ENCODE measurements around the gene RBP2. TPM values are rescaled to one million over a fixed set of nuclear protein-coding genes. Genes with fewer than 3 reads are reported as not detected.

RBP2 gene
- total and polyA plus RNA-seq, 3 experiments from 2014 or later: not detected

DNA sequence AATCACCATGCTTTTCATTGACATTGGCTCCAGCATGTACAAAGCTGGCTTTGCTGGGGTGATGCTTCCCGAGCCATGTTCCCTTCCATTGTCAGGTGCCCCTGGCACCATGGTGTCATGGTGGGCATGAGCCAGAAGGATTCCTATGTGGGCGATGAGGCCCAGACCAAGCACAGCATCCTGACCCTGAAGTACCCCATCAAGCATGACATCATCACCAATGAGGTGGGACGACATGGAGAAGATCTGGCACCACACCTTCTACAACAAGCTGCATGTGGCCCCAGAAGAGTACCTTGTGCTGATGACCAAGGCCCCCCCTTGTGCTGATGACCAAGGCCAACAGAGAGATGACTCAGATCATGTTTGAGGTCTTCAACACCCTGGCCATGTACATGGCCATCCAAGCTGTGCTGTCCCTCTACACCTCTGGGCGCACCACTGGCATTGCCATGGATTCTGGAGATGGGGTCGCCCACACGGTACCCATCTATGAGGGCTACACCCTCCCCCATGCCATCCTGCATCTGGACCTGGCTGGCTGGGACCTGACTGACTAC, 17.6 kb upstream of the RBP2 start:
- CTCF ChIA-PET: no interaction called here
- H3K9me3 ChIP-seq (ENCODE audit: low read length): no peaks in the 10 kb centered on the region
- Mint-ChIP-seq H3K27me3 (peaks cover 7 to 8% of the 10 kb centered on the region in 2 donors), H3K27ac (peak overlapping the region in 1 of 8 donors; percentile 55), H3K4me3 (no peak overlapping the region), H3K9me3 (peaks cover 26 to 36% (median 33%) of the 10 kb centered on the region in 5 donors), H3K4me1 (no peaks in the 10 kb centered on the region), H3K36me3 (peaks cover 4 to 49% (median 13%) of the 10 kb centered on the region in 3 donors)
- H3K4me1 ChIP-seq (ENCODE audit: insufficient read depth, low read length): no peaks in the 10 kb centered on the region
- no peaks in the 10 kb centered on the region for H3K36me3 ChIP-seq (ENCODE audit: insufficient read depth, low read length)
- H3K27me3 ChIP-seq (ENCODE audit: insufficient read depth, low read length, poor library complexity, severe bottlenecking): no peaks in the 10 kb centered on the region
- DNase-seq: no peak
- POLR2A ChIA-PET: no interaction called here
- no peak overlapping the region for H3K27ac ChIP-seq (ENCODE audit: low read depth, low read length)
- no peak overlapping the region for H3K4me3 ChIP-seq (ENCODE audit: low read length)

DNA sequence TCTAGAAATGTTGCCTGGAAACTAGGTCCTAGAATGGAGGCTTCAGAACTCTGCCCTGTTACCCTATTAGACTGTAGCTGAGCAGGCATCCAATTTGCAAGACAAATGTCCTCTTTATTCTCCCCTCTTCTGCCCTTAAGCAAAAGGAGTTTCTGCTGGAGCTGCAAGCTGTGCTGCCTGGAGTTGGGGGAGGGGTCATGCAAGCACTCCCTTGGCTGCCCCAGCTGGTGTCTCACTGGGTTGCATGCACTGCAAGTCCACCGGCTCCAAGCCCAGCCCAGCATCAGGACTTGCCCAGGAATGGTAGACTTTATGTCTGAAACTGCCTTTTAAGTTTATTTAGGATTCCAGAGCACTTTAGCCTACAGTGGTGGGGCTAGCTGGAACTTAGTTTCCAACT, 15.7 kb upstream of the RBP2 start:
- Histone ChIP-seq H3K27ac (ENCODE audit: low read depth, low read length) (no peak overlapping the region), H3K4me1 (ENCODE audit: insufficient read depth, low read length) (no peaks in the 10 kb centered on the region), H3K4me3 (ENCODE audit: low read length) (no peak overlapping the region), H3K9me3 (ENCODE audit: low read length) (no peaks in the 10 kb centered on the region), H3K36me3 (ENCODE audit: insufficient read depth, low read length) (no peaks in the 10 kb centered on the region), H3K27me3 (ENCODE audit: insufficient read depth, low read length, poor library complexity, severe bottlenecking) (no peaks in the 10 kb centered on the region)
- Mint-ChIP-seq H3K27me3 (peaks cover 7 to 13% of the 10 kb centered on the region in 2 donors), H3K27ac (no peak overlapping the region), H3K4me1 (no peaks in the 10 kb centered on the region), H3K9me3 (peaks cover 33 to 49% (median 44%) of the 10 kb centered on the region in 5 donors), H3K4me3 (no peak overlapping the region), H3K36me3 (peaks cover 7 to 46% (median 14%) of the 10 kb centered on the region in 3 donors)
- no peak for DNase-seq
- ChIA-PET CTCF (no interaction called here), POLR2A (no interaction called here)

- peaks cover 7 to 40% (median 12%) of the 10 kb centered on the region in 3 donors for H3K36me3 Mint-ChIP-seq
- Histone ChIP-seq H3K36me3 (ENCODE audit: insufficient read depth, low read length) (no peaks in the 10 kb centered on the region), H3K4me1 (ENCODE audit: insufficient read depth, low read length) (no peaks in the 10 kb centered on the region), H3K27ac (ENCODE audit: low read depth, low read length) (no peak overlapping the region), H3K4me3 (ENCODE audit: low read length) (no peak overlapping the region), H3K27me3 (ENCODE audit: insufficient read depth, low read length, poor library complexity, severe bottlenecking) (no peaks in the 10 kb centered on the region), H3K9me3 (ENCODE audit: low read length) (no peaks in the 10 kb centered on the region)
- POLR2A ChIA-PET: no interaction called here
- H3K4me3 Mint-ChIP-seq: no peak overlapping the region
- H3K9me3 Mint-ChIP-seq: peaks cover 30 to 42% (median 40%) of the 10 kb centered on the region in 5 donors
- H3K27ac Mint-ChIP-seq: no peak overlapping the region
- H3K4me1 Mint-ChIP-seq: no peaks in the 10 kb centered on the region
- DNase-seq: no peak
- CTCF ChIA-PET: no interaction called here
- peaks cover 7 to 13% of the 10 kb centered on the region in 2 donors for H3K27me3 Mint-ChIP-seq
Measured at GRCh38 chr3:139491027-139491700, 14.8 kb upstream of the RBP2 start.

DNA sequence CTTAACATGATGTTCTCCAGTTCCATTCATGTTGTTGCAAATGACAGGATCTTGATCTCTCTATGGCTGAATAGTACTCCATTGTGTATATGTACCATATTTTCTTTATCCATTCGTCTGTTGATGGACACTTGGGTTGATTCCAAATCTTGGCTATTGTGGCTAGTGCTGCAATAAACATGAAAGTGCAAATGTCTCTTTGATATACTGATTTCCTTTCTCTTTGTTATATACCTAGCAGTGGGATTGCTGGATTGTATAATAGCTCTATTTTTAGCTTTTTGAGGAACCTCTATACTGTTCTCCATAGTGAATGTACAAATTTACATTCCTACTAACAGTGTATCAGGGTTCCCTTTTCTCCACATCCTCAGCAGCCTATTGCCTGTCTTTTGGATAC, 5.9 kb upstream of the RBP2 start:
- Mint-ChIP-seq H3K9me3 (peaks cover 0 to 3% (median under 1%) of the 10 kb centered on the region in 5 donors), H3K4me1 (no peaks in the 10 kb centered on the region), H3K27ac (no peak overlapping the region), H3K27me3 (no peaks in the 10 kb centered on the region), H3K4me3 (no peak overlapping the region), H3K36me3 (no peaks in the 10 kb centered on the region)
- Histone ChIP-seq H3K4me1 (ENCODE audit: insufficient read depth, low read length) (no peaks in the 10 kb centered on the region), H3K36me3 (ENCODE audit: insufficient read depth, low read length) (no peaks in the 10 kb centered on the region), H3K9me3 (ENCODE audit: low read length) (no peaks in the 10 kb centered on the region), H3K4me3 (ENCODE audit: low read length) (no peak overlapping the region), H3K27ac (ENCODE audit: low read depth, low read length) (no peak overlapping the region), H3K27me3 (ENCODE audit: insufficient read depth, low read length, poor library complexity, severe bottlenecking) (no peaks in the 10 kb centered on the region)
- CTCF ChIA-PET: no interaction called here
- POLR2A ChIA-PET: no interaction called here
- DNase-seq: no peak

GRCh38 chr3:139481116-139481515, 4.8 kb upstream of the RBP2 start:
- ChIA-PET CTCF (no interaction called here), POLR2A (no interaction called here)
- Histone ChIP-seq H3K36me3 (ENCODE audit: insufficient read depth, low read length) (no peaks in the 10 kb centered on the region), H3K4me3 (ENCODE audit: low read length) (no peak overlapping the region), H3K9me3 (ENCODE audit: low read length) (no peaks in the 10 kb centered on the region), H3K27me3 (ENCODE audit: insufficient read depth, low read length, poor library complexity, severe bottlenecking) (no peaks in the 10 kb centered on the region), H3K4me1 (ENCODE audit: insufficient read depth, low read length) (no peaks in the 10 kb centered on the region), H3K27ac (ENCODE audit: low read depth, low read length) (no peak overlapping the region)
- Mint-ChIP-seq H3K4me3 (no peak overlapping the region), H3K36me3 (no peaks in the 10 kb centered on the region), H3K9me3 (peaks cover 0 to 3% (median 0%) of the 10 kb centered on the region in 5 donors), H3K27me3 (no peaks in the 10 kb centered on the region), H3K4me1 (no peaks in the 10 kb centered on the region), H3K27ac (no peak overlapping the region)
- no peak for DNase-seq

- Mint-ChIP-seq H3K4me1 (no peaks in the 10 kb centered on the region), H3K27me3 (no peaks in the 10 kb centered on the region), H3K36me3 (no peaks in the 10 kb centered on the region), H3K27ac (no peak overlapping the region), H3K4me3 (no peak overlapping the region), H3K9me3 (peaks cover 0 to 3% (median 0%) of the 10 kb centered on the region in 5 donors)
- ChIA-PET POLR2A (no interaction called here), CTCF (no interaction called here)
- no peak overlapping the region for H3K4me3 ChIP-seq (ENCODE audit: low read length)
- H3K9me3 ChIP-seq (ENCODE audit: low read length): no peaks in the 10 kb centered on the region
- H3K4me1 ChIP-seq (ENCODE audit: insufficient read depth, low read length): no peaks in the 10 kb centered on the region
- DNase-seq: no peak
- H3K36me3 ChIP-seq (ENCODE audit: insufficient read depth, low read length): no peaks in the 10 kb centered on the region
- H3K27ac ChIP-seq (ENCODE audit: low read depth, low read length): no peak overlapping the region
- H3K27me3 ChIP-seq (ENCODE audit: insufficient read depth, low read length, poor library complexity, severe bottlenecking): no peaks in the 10 kb centered on the region
Measured at GRCh38 chr3:139480585-139480984, 4.3 kb upstream of the RBP2 start.

DNA sequence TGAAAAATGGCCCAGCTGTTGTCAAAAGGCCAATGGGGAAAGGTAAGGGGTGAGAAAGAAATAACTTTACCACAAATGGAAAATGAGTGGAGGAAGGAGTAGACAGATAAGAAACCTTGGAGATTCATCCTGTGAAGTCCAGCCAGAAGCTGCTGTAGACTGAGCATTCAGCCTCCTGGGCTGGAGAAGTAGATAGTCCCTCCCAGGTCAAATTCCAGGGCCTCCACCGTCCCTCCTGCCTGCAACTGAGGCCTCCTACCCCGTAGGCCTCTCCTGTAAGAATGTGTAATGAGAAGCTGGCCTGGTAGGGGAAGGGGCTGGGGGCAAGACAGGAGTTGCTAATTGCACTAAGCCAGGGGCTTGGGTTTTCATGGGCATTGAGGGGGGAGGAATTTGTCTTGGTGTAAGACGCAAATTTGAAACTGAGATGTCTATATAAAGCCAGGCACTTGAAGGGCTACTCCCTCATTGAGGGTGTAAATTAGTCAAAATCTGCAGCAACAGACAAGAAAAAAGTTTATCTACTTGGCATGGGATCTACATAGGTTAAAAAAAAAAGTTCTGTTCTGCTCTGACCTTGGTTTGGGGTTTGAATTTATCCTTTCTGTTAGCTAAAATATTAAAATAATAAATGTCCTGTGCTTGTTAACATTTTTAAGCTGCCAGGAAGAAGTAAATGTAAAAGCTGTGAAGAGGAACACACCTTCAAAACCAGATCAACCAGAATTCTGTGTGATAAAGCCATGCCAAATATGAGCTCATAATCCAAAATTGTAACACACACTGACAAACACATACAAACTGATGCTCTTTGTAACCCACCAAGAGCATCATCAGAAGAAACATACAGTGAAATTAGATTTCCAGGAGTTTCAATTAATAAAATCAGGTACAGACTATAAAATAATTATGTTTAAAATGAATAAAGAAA, 1.7 kb upstream of the RBP2 start:
- no peak overlapping the region for H3K4me3 ChIP-seq (ENCODE audit: low read length)
- Mint-ChIP-seq H3K4me3 (no peak overlapping the region), H3K27me3 (no peaks in the 10 kb centered on the region), H3K36me3 (peaks cover 0 to 4% (median 0%) of the 10 kb centered on the region in 3 donors), H3K4me1 (no peaks in the 10 kb centered on the region), H3K27ac (no peak overlapping the region), H3K9me3 (no peaks in the 10 kb centered on the region)
- no peaks in the 10 kb centered on the region for H3K36me3 ChIP-seq (ENCODE audit: insufficient read depth, low read length)
- no peaks in the 10 kb centered on the region for H3K4me1 ChIP-seq (ENCODE audit: insufficient read depth, low read length)
- ChIA-PET CTCF (interaction anchor here (1.5 kb wide), 1 partner anchor 12 kb away, joined by 3 read pairs; no protein-coding TSS in a partner anchor), POLR2A (no interaction called here)
- H3K27me3 ChIP-seq (ENCODE audit: insufficient read depth, low read length, poor library complexity, severe bottlenecking): no peaks in the 10 kb centered on the region
- no peak overlapping the region for H3K27ac ChIP-seq (ENCODE audit: low read depth, low read length)
- no peak for DNase-seq
- H3K9me3 ChIP-seq (ENCODE audit: low read length): no peaks in the 10 kb centered on the region

GRCh38 chr3:139473155-139473771, 3.1 kb downstream of the RBP2 start:
- Mint-ChIP-seq H3K4me3 (no peak overlapping the region), H3K9me3 (no peaks in the 10 kb centered on the region), H3K36me3 (peaks cover 0 to 4% (median 0%) of the 10 kb centered on the region in 3 donors), H3K4me1 (no peaks in the 10 kb centered on the region), H3K27ac (no peak overlapping the region), H3K27me3 (peaks cover 0 to 3% of the 10 kb centered on the region in 2 donors)
- Histone ChIP-seq H3K9me3 (ENCODE audit: low read length) (no peaks in the 10 kb centered on the region), H3K4me1 (ENCODE audit: insufficient read depth, low read length) (no peaks in the 10 kb centered on the region), H3K4me3 (ENCODE audit: low read length) (no peak overlapping the region), H3K27ac (ENCODE audit: low read depth, low read length) (no peak overlapping the region), H3K36me3 (ENCODE audit: insufficient read depth, low read length) (no peaks in the 10 kb centered on the region), H3K27me3 (ENCODE audit: insufficient read depth, low read length, poor library complexity, severe bottlenecking) (no peaks in the 10 kb centered on the region)
- CTCF ChIA-PET: no interaction called here
- no peak for DNase-seq
- POLR2A ChIA-PET: no interaction called here

Data from CD8-positive, alpha-beta memory T cell (primary cell).